Jurkat, Clone E6-1 (cell line): ENCODE data around the gene MYH9. TPM values are rescaled to one million over a fixed set of nuclear protein-coding genes. Genes with fewer than 3 reads are reported as not detected.
"Not testable (repeated sequence)": the region's sequence is repeated elsewhere in the genome, so short reads cannot be mapped to it uniquely, and the experiment has no call there.

ENCODE experiments used
- DNase-seq: peaks from one replicate; pipeline ENCODE4 v3.0.0-alpha.2; 2011; ENCODE audit warnings: low read depth, low spot score
- H3K4me3 ChIP-seq: 2 replicates; pipeline ENCODE4 v1.5.1; 2011; ENCODE audit warnings: mild to moderate bottlenecking, low read length, control low read depth, moderate library complexity
- polyA plus RNA-seq: library from polyadenylated mRNA; unstranded; fragments of >200 nt; gene quantifications from one replicate; pipeline ENCODE4 v1.2.1, GENCODE V29; 2012; ENCODE audit warnings: missing spikeins; ENCODE audit not compliant: insufficient read length, insufficient read depth

MYH9 gene
- 177 TPM for polyA plus RNA-seq

GRCh38 chr22:36387959-36388726, at the start of gene MYH9:
MYH9 (minus strand) TSS chr22:36387967; CDS start chr22:36349236, 38,731 bp downstream.
- DNase-seq, result peak; percentile 99
- peak within 1 kb of the TSS; percentile 83 for H3K4me3 ChIP-seq

- no peak overlapping the region for H3K4me3 ChIP-seq
- DNase-seq, result peak; percentile 96
Observed at GRCh38 chr22:36435516-36436415, 48.0 kb upstream of the MYH9 start.

- no peak for DNase-seq
- no peak overlapping the region for H3K4me3 ChIP-seq
Observed at GRCh38 chr22:36433318-36434231, 45.8 kb upstream of the MYH9 start.

- DNase-seq, result no peak
- H3K4me3 ChIP-seq, result no peak overlapping the region
Observed at GRCh38 chr22:36432592-36433317, 45.0 kb upstream of the MYH9 start.

GRCh38 chr22:36431977-36432376, 44.2 kb upstream of the MYH9 start:
- no peak overlapping the region for H3K4me3 ChIP-seq
- no peak for DNase-seq

GRCh38 chr22:36430863-36431262, 43.1 kb upstream of the MYH9 start:
- DNase-seq, result no peak
- H3K4me3 ChIP-seq, result no peak overlapping the region

GRCh38 chr22:36427952-36428351, 40.2 kb upstream of the MYH9 start:
- H3K4me3 ChIP-seq, DNase-seq: not testable (repeated sequence)

- DNase-seq, result no peak
- H3K4me3 ChIP-seq, result no peak overlapping the region
Observed at GRCh38 chr22:36425977-36426523, 38.3 kb upstream of the MYH9 start.

- no peak overlapping the region for H3K4me3 ChIP-seq
- DNase-seq, result no peak
Observed at GRCh38 chr22:36424901-36425579, 37.3 kb upstream of the MYH9 start.

GRCh38 chr22:36424466-36424865, 36.7 kb upstream of the MYH9 start:
- not testable (repeated sequence) for DNase-seq, H3K4me3 ChIP-seq

- peak; percentile 12 for DNase-seq
Observed at GRCh38 chr22:36423461-36424404, 36.0 kb upstream of the MYH9 start.

GRCh38 chr22:36422287-36423014, 34.7 kb upstream of the MYH9 start:
- no peak for DNase-seq
- H3K4me3 ChIP-seq, result no peak overlapping the region

More at GRCh38 chr22:36423461-36424404, 36.0 kb upstream of the MYH9 start:
- H3K4me3 ChIP-seq, result no peak overlapping the region

GRCh38 chr22:36419912-36420882, 32.4 kb upstream of the MYH9 start:
- no peak for DNase-seq

GRCh38 chr22:36419177-36419911, 31.6 kb upstream of the MYH9 start:
- H3K4me3 ChIP-seq, result no peak overlapping the region
- DNase-seq, result peak; percentile 34

More at GRCh38 chr22:36419912-36420882, 32.4 kb upstream of the MYH9 start:
- no peak overlapping the region for H3K4me3 ChIP-seq
